CD14-positive monocyte (primary cell): ENCODE measurements around the gene ZNF816. TPM values are rescaled to one million over a fixed set of nuclear protein-coding genes. Genes with fewer than 3 reads are reported as not detected.

Experiments
- DNase-seq, 3 donors: peaks; one replicate each; pipeline ENCODE4 v3.0.0-alpha.2; 2011 to 2022
- H2AFZ ChIP-seq: 2 replicates; pipeline ENCODE4 v1.6.0; 2012; ENCODE audit warnings: mild to moderate bottlenecking, low read depth, low read length, inconsistent platforms; ENCODE audit not compliant: insufficient read depth, poor library complexity, severe bottlenecking
- H3K27ac ChIP-seq, 2 donors: 1 replicate in 1 of 2; 2 replicates in 1 of 2; pipeline ENCODE4 v1.5.1; 2012 to 2013; ENCODE audit warnings: low read length in 2 of 2, control low read depth in 1 of 2, inconsistent platforms in 1 of 2, low read depth in 1 of 2, mild to moderate bottlenecking in 1 of 2
- H3K27me3 ChIP-seq, 2 donors: one replicate each; pipeline versions ENCODE4 v1.6.0 to v1.6.1; 2011 to 2013; ENCODE audit warnings: low read length in 2 of 2; ENCODE audit not compliant: control insufficient read depth in 2 of 2, insufficient read depth in 2 of 2
- H3K36me3 ChIP-seq, 2 donors: replicated peaks in 1 of 2; 1 replicate in 1 of 2; 2 replicates in 1 of 2; pipeline versions ENCODE4 v1.5.1 to v1.6.1; 2012 to 2013; ENCODE audit warnings: low read length in 2 of 2, control low read depth in 1 of 2, inconsistent platforms in 1 of 2, mild to moderate bottlenecking in 1 of 2; ENCODE audit not compliant: insufficient read depth in 2 of 2, control insufficient read depth in 1 of 2
- H3K4me1 ChIP-seq, 2 donors: 1 replicate in 1 of 2; 2 replicates in 1 of 2; pipeline versions ENCODE4 v1.5.1 to v1.6.1; 2012 to 2013; ENCODE audit warnings: low read length in 2 of 2, control low read depth in 1 of 2, inconsistent platforms in 1 of 2, mild to moderate bottlenecking in 1 of 2, moderate library complexity in 1 of 2; ENCODE audit not compliant: insufficient read depth in 2 of 2, control insufficient read depth in 1 of 2
- H3K4me2 ChIP-seq: replicated peaks from 2 replicates; pipeline ENCODE3; 2012; ENCODE audit warnings: low read length, moderate library complexity, mild to moderate bottlenecking; ENCODE audit not compliant: poor library complexity, severe bottlenecking; ENCODE audit errors: extremely low read depth
- H3K4me3 ChIP-seq, 3 experiments: fragments of 200-600 bp in 1 of 3; sonication (generic) in 1 of 3; replicated peaks in 1 of 3; 1 replicate in 2 of 3; 2 replicates in 1 of 3; pipeline ENCODE4 v1.5.1; 2011 to 2013; ENCODE audit warnings: low read length in 3 of 3, mild to moderate bottlenecking in 3 of 3, control low read depth in 2 of 3, low read depth in 2 of 3, inconsistent platforms in 1 of 3, moderate library complexity in 1 of 3
- H3K79me2 ChIP-seq: 2 replicates; pipeline ENCODE4 v1.6.0; 2012; ENCODE audit warnings: mild to moderate bottlenecking, control low read depth, inconsistent platforms, low read length, moderate library complexity; ENCODE audit not compliant: insufficient read depth
- H3K9ac ChIP-seq: 2 replicates; pipeline ENCODE4 v1.6.0; 2017; ENCODE audit warnings: low read length, mild to moderate bottlenecking; ENCODE audit not compliant: insufficient read depth, poor library complexity, severe bottlenecking
- H3K9me3 ChIP-seq, 2 donors: replicated peaks in 1 of 2; 1 replicate in 1 of 2; 2 replicates in 1 of 2; pipeline versions ENCODE4 v1.5.1 to v1.6.1; 2012 to 2013; ENCODE audit warnings: low read length in 2 of 2, control low read depth in 1 of 2; ENCODE audit not compliant: control insufficient read depth in 1 of 2, insufficient read depth in 1 of 2
- H4K20me1 ChIP-seq: 2 replicates; pipeline ENCODE4 v1.6.0; 2012; ENCODE audit warnings: mild to moderate bottlenecking, low read length, control low read depth, moderate library complexity; ENCODE audit not compliant: insufficient read depth
- H3K27ac Mint-ChIP-seq, 7 donors: one replicate each; pipeline ENCODE4 v1.8.0; 2020; ENCODE audit warnings: mild to moderate bottlenecking in 7 of 7, mixed read lengths in 7 of 7, moderate library complexity in 6 of 7, inconsistent platforms in 2 of 7
- H3K27me3 Mint-ChIP-seq, 3 donors: one replicate each; pipeline ENCODE4 v1.8.0; 2021 to 2022; ENCODE audit warnings: low read depth in 3 of 3, mild to moderate bottlenecking in 3 of 3, mixed read lengths in 3 of 3, moderate library complexity in 3 of 3, inconsistent platforms in 1 of 3
- H3K36me3 Mint-ChIP-seq, 2 donors: one replicate each; pipeline ENCODE4 v1.8.0; 2020; ENCODE audit warnings: mixed read lengths in 2 of 2, inconsistent platforms in 1 of 2, mild to moderate bottlenecking in 1 of 2
- H3K4me1 Mint-ChIP-seq: one replicate; pipeline ENCODE4 v1.8.0; 2020; ENCODE audit warnings: mild to moderate bottlenecking, mixed read lengths
- H3K4me3 Mint-ChIP-seq, 2 donors: one replicate each; pipeline ENCODE4 v1.8.0; 2020; ENCODE audit warnings: mild to moderate bottlenecking in 2 of 2, mixed read lengths in 2 of 2, moderate library complexity in 1 of 2
- H3K9me3 Mint-ChIP-seq, 7 donors: one replicate each; pipeline ENCODE4 v1.8.0; 2020 to 2022; ENCODE audit warnings: mixed read lengths in 7 of 7, mild to moderate bottlenecking in 6 of 7, moderate library complexity in 6 of 7, inconsistent platforms in 2 of 7
- CTCF ChIP-seq: fragments of 200-600 bp; IDR thresholded peaks from one replicate; pipeline ENCODE4 v1.8.0; 2022; ENCODE audit warnings: antibody characterized with exemption, mild to moderate bottlenecking
- WGBS: methylation state at CpG from one replicate; pipeline ENCODE4 v1.1.5; 2013; ENCODE audit warnings: missing lambda C conversion rate; ENCODE audit not compliant: insufficient coverage; 5-methylcytosine and 5-hydroxymethylcytosine counted together
- intact Hi-C, 2 donors: fragments of 100-400 bp; cut with micrococcal nuclease; formaldehyde crosslinking; loops; one replicate each; pipeline versions ENCODE4 v1.15.0 to v1.15.1; 2023
- polyA plus RNA-seq, 3 donors: library from polyadenylated mRNA; depleted of rRNA in 1 of 3; unstranded in 2 of 3; stranded (reverse) in 1 of 3; fragments of 300-500 nt in 2 of 3; fragments of >200 nt in 1 of 3; fragmentation: Illumina TruSeq in 2 of 3; gene quantifications; 1 replicate in 2 of 3; 2 replicates in 1 of 3; pipeline ENCODE4 v1.2.3, GENCODE V29; 2012 to 2021

ZNF816 gene
- polyA plus RNA-seq, 3 donors: 1.4 to 4.3 (median 2.0) TPM

DNA sequence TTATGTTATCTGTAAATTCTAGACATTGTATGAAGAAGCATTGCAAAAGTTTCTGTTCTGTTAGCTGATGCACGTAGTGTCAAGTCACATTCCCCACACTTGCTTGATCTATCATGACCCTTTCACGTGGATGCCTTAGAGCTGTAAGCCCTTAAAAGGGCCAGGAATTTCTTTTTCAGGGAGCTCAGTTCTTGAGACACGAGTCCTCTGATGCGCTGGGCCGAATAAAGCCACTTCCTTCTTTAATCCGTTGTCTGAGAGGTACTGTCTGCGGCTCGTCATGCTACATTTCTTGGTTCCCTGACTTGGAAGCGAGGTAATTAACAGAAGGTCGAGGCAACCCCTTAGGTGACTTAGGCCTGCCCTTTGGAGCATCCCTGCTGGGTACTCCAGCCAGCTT lies 5.8 kb downstream of the ZNF816 start:
- Histone ChIP-seq H3K4me3 (peak overlapping the region in 1 of 3 experiments; percentile 8), H3K27ac (no peak overlapping the region), H3K9ac (no peak overlapping the region), H3K4me2 (no peak overlapping the region), H4K20me1 (no peaks in the 10 kb centered on the region), H2AFZ (no peak overlapping the region), H3K9me3 (peaks cover 84 to 86% of the 10 kb centered on the region in 2 donors), H3K4me1 (peaks cover 6% of the 10 kb centered on the region in 2 donors), H3K36me3 (peaks cover 58 to 87% of the 10 kb centered on the region in 2 donors), H3K27me3 (no peaks in the 10 kb centered on the region), H3K79me2 (peaks cover 37% of the 10 kb centered on the region)
- WGBS: 98% methylated on average over 10 of the region's 10 CpGs
- Mint-ChIP-seq H3K27ac (no peak overlapping the region), H3K27me3 (no peaks in the 10 kb centered on the region), H3K4me3 (no peak overlapping the region), H3K36me3 (peaks cover 73 to 90% of the 10 kb centered on the region in 2 donors), H3K4me1 (peaks cover 9% of the 10 kb centered on the region), H3K9me3 (peaks cover 66 to 89% (median 83%) of the 10 kb centered on the region in 7 donors)
- intact Hi-C loops: no loop called here
- no peak for DNase-seq
- TF ChIP-seq CTCF: no peak

- H3K9me3 ChIP-seq: peaks cover 73 to 87% of the 10 kb centered on the region in 2 donors
- H3K4me3 Mint-ChIP-seq: no peak overlapping the region
- no peaks in the 10 kb centered on the region for H3K79me2 ChIP-seq
- H3K27me3 ChIP-seq: no peaks in the 10 kb centered on the region
- H3K27me3 Mint-ChIP-seq: peaks cover 0 to 9% (median 2%) of the 10 kb centered on the region in 3 donors
- WGBS: no CpG with 5 or more reads among the region's 1 CpG
- peaks cover 37 to 42% of the 10 kb centered on the region in 2 donors for H3K36me3 Mint-ChIP-seq
- intact Hi-C loops: loop anchor here in 1 of 2 donors (10.0 kb wide), 1 partner anchor 165 kb away; the partner anchor contains the start of gene ZNF600
- no peak overlapping the region for H3K27ac Mint-ChIP-seq
- DNase-seq: no peak
- no peak for TF ChIP-seq CTCF
- H3K4me2 ChIP-seq: no peak overlapping the region
- H3K36me3 ChIP-seq: peaks cover 36 to 52% of the 10 kb centered on the region in 2 donors
- H3K4me1 ChIP-seq: no peaks in the 10 kb centered on the region
- H4K20me1 ChIP-seq: no peaks in the 10 kb centered on the region
- no peak overlapping the region for H3K27ac ChIP-seq
- no peak overlapping the region for H2AFZ ChIP-seq
- H3K9me3 Mint-ChIP-seq: peaks cover 59 to 97% (median 90%) of the 10 kb centered on the region in 7 donors
- H3K9ac ChIP-seq: no peak overlapping the region
- H3K4me1 Mint-ChIP-seq: peaks cover 13% of the 10 kb centered on the region
- peak overlapping the region in 1 of 3 experiments; percentile 25 for H3K4me3 ChIP-seq
These were observed 13.3 kb downstream of the ZNF816 start for GRCh38 chr19:52949422-52949821.
